ENCODE measurements around the gene MYO18A.
A peak's percentile ranks its signal among the peaks of the same experiment; 100 is the strongest.

Gene MYO18A

GRCh38 chr17:29154516-29155226, 25.5 kb downstream of the MYO18A start:
- H3K9me3 ChIP-seq (replicated peaks in 1 of 2; ENCODE audit: control insufficient read depth in 2 of 2, insufficient read depth in 1 of 2, low read depth in 1 of 2, low read length in 2 of 2), result no peaks in the 10 kb centered on the region
- H2BK120ac ChIP-seq (ENCODE audit: low read depth, low read length), result no peak overlapping the region
- no peak for DNase-seq (ENCODE audit: low spot score)
- no peaks in the 10 kb centered on the region for H3K36me3 ChIP-seq (replicated peaks in 1 of 2; ENCODE audit: control insufficient read depth in 2 of 2, insufficient read depth in 2 of 2, low read length in 2 of 2)
- H3K4me3 ChIP-seq (ENCODE audit: low read length in 2 of 2), result no peak overlapping the region
- no peak overlapping the region for H4K91ac ChIP-seq (ENCODE audit: low read depth, low read length, poor library complexity)
- H2AFZ ChIP-seq (ENCODE audit: low read length), result no peak overlapping the region
- H3K9ac ChIP-seq (ENCODE audit: low read depth, low read length, poor library complexity), result no peak overlapping the region
- H4K8ac ChIP-seq (ENCODE audit: low read depth, low read length), result no peak overlapping the region
- H2AK5ac ChIP-seq (ENCODE audit: low read depth, low read length), result peak overlapping the region; percentile 51
- no peak overlapping the region for H2BK12ac ChIP-seq (ENCODE audit: low read length)
- no CpG with 5 or more reads among the region's 11 CpGs for WGBS, 2 donors (ENCODE audit: extremely low coverage in 2 of 2, insufficient read length in 2 of 2, insufficient replicate concordance in 1 of 2)
- H3K18ac ChIP-seq (ENCODE audit: low read length), result no peak overlapping the region
- no peak overlapping the region for H3K27ac ChIP-seq (replicated peaks; ENCODE audit: low read length)
- H3K23ac ChIP-seq (ENCODE audit: low read depth, low read length, poor library complexity), result no peak overlapping the region
- peaks cover 24 to 33% of the 10 kb centered on the region in 2 donors for H3K4me1 ChIP-seq (ENCODE audit: control insufficient read depth in 2 of 2, insufficient read depth in 1 of 2, low read depth in 1 of 2, low read length in 2 of 2)
- H2BK15ac ChIP-seq (ENCODE audit: low read length), result peak overlapping the region; percentile 2
- H3K4ac ChIP-seq (ENCODE audit: low read length), result no peak overlapping the region
- H3K14ac ChIP-seq (ENCODE audit: low read length), result no peak overlapping the region
- no peak overlapping the region for H2BK5ac ChIP-seq (ENCODE audit: low read length)
- H3K27me3 ChIP-seq (ENCODE audit: control insufficient read depth in 3 of 3, insufficient read depth in 3 of 3, low read depth in 1 of 3, low read length in 3 of 3), result no peaks in the 10 kb centered on the region
- peaks cover 2% of the 10 kb centered on the region for H3K79me1 ChIP-seq (ENCODE audit: low read depth, low read length)
- H3K4me2 ChIP-seq (ENCODE audit: insufficient read depth, low read length, poor library complexity, severe bottlenecking), result no peak overlapping the region

- Histone ChIP-seq H2BK12ac (ENCODE audit: low read length) (no peak overlapping the region), H3K4me3 (ENCODE audit: low read length in 2 of 2) (no peak overlapping the region), H3K23ac (ENCODE audit: low read depth, low read length, poor library complexity) (no peak overlapping the region), H3K27ac (replicated peaks; ENCODE audit: low read length) (peak overlapping the region; percentile 54), H3K4me1 (ENCODE audit: control insufficient read depth in 2 of 2, insufficient read depth in 1 of 2, low read depth in 1 of 2, low read length in 2 of 2) (peaks cover 30 to 32% of the 10 kb centered on the region in 2 donors), H2BK5ac (ENCODE audit: low read length) (peak overlapping the region; percentile 42), H3K27me3 (ENCODE audit: control insufficient read depth in 3 of 3, insufficient read depth in 3 of 3, low read depth in 1 of 3, low read length in 3 of 3) (no peaks in the 10 kb centered on the region), H3K9me3 (replicated peaks in 1 of 2; ENCODE audit: control insufficient read depth in 2 of 2, insufficient read depth in 1 of 2, low read depth in 1 of 2, low read length in 2 of 2) (no peaks in the 10 kb centered on the region), H3K79me1 (ENCODE audit: low read depth, low read length) (no peaks in the 10 kb centered on the region), H3K36me3 (replicated peaks in 1 of 2; ENCODE audit: control insufficient read depth in 2 of 2, insufficient read depth in 2 of 2, low read length in 2 of 2) (no peaks in the 10 kb centered on the region), H4K8ac (ENCODE audit: low read depth, low read length) (no peak overlapping the region), H3K4ac (ENCODE audit: low read length) (no peak overlapping the region), H2AK5ac (ENCODE audit: low read depth, low read length) (no peak overlapping the region), H2AFZ (ENCODE audit: low read length) (no peak overlapping the region), H2BK120ac (ENCODE audit: low read depth, low read length) (no peak overlapping the region), H2BK15ac (ENCODE audit: low read length) (no peak overlapping the region), H4K91ac (ENCODE audit: low read depth, low read length, poor library complexity) (no peak overlapping the region), H3K18ac (ENCODE audit: low read length) (peak overlapping the region; percentile 71), H3K14ac (ENCODE audit: low read length) (peak overlapping the region; percentile 14), H3K4me2 (ENCODE audit: insufficient read depth, low read length, poor library complexity, severe bottlenecking) (no peak overlapping the region), H3K9ac (ENCODE audit: low read depth, low read length, poor library complexity) (no peak overlapping the region)
- WGBS, 2 donors (ENCODE audit: extremely low coverage in 2 of 2, insufficient read length in 2 of 2, insufficient replicate concordance in 1 of 2), result no CpG with 5 or more reads among the region's 4 CpGs
- DNase-seq (ENCODE audit: low spot score), result no peak
Observed at GRCh38 chr17:29151567-29151966, 28.6 kb downstream of the MYO18A start.

GRCh38 chr17:29150161-29150560, 30.0 kb downstream of the MYO18A start:
- H3K27ac ChIP-seq (replicated peaks; ENCODE audit: low read length), result no peak overlapping the region
- no peak overlapping the region for H2BK5ac ChIP-seq (ENCODE audit: low read length)
- no CpG with 5 or more reads among the region's 2 CpGs for WGBS, 2 donors (ENCODE audit: extremely low coverage in 2 of 2, insufficient read length in 2 of 2, insufficient replicate concordance in 1 of 2)

GRCh38 chr17:29149431-29150064, 30.6 kb downstream of the MYO18A start:
- Histone ChIP-seq H3K27ac (replicated peaks; ENCODE audit: low read length) (no peak overlapping the region), H4K8ac (ENCODE audit: low read depth, low read length) (no peak overlapping the region), H2BK5ac (ENCODE audit: low read length) (peak overlapping the region; percentile 6), H3K4me2 (ENCODE audit: insufficient read depth, low read length, poor library complexity, severe bottlenecking) (peak overlapping the region; percentile 50), H2BK120ac (ENCODE audit: low read depth, low read length) (no peak overlapping the region), H3K4me3 (ENCODE audit: low read length in 2 of 2) (peak overlapping the region in 1 of 2 donors; percentile 21), H2BK12ac (ENCODE audit: low read length) (peak overlapping the region; percentile 30), H3K9me3 (replicated peaks in 1 of 2; ENCODE audit: control insufficient read depth in 2 of 2, insufficient read depth in 1 of 2, low read depth in 1 of 2, low read length in 2 of 2) (no peaks in the 10 kb centered on the region), H3K4me1 (ENCODE audit: control insufficient read depth in 2 of 2, insufficient read depth in 1 of 2, low read depth in 1 of 2, low read length in 2 of 2) (peaks cover 15% of the 10 kb centered on the region in 2 donors), H2AK5ac (ENCODE audit: low read depth, low read length) (peak overlapping the region; percentile 64), H4K91ac (ENCODE audit: low read depth, low read length, poor library complexity) (no peak overlapping the region), H3K36me3 (replicated peaks in 1 of 2; ENCODE audit: control insufficient read depth in 2 of 2, insufficient read depth in 2 of 2, low read length in 2 of 2) (no peaks in the 10 kb centered on the region), H3K79me1 (ENCODE audit: low read depth, low read length) (no peaks in the 10 kb centered on the region), H3K23ac (ENCODE audit: low read depth, low read length, poor library complexity) (no peak overlapping the region), H3K27me3 (ENCODE audit: control insufficient read depth in 3 of 3, insufficient read depth in 3 of 3, low read depth in 1 of 3, low read length in 3 of 3) (no peaks in the 10 kb centered on the region), H3K4ac (ENCODE audit: low read length) (no peak overlapping the region), H2BK15ac (ENCODE audit: low read length) (no peak overlapping the region), H3K14ac (ENCODE audit: low read length) (no peak overlapping the region), H2AFZ (ENCODE audit: low read length) (peak overlapping the region; percentile 86), H3K9ac (ENCODE audit: low read depth, low read length, poor library complexity) (no peak overlapping the region), H3K18ac (ENCODE audit: low read length) (peak overlapping the region; percentile 23)
- WGBS, 2 donors (ENCODE audit: extremely low coverage in 2 of 2, insufficient read length in 2 of 2, insufficient replicate concordance in 1 of 2), result no CpG with 5 or more reads among the region's 8 CpGs
- no peak for DNase-seq (ENCODE audit: low spot score)

More at GRCh38 chr17:29150161-29150560, 30.0 kb downstream of the MYO18A start:
- Histone ChIP-seq H3K79me1 (ENCODE audit: low read depth, low read length) (no peaks in the 10 kb centered on the region), H2AFZ (ENCODE audit: low read length) (no peak overlapping the region), H3K4me3 (ENCODE audit: low read length in 2 of 2) (no peak overlapping the region), H4K8ac (ENCODE audit: low read depth, low read length) (no peak overlapping the region), H3K14ac (ENCODE audit: low read length) (no peak overlapping the region), H3K9ac (ENCODE audit: low read depth, low read length, poor library complexity) (no peak overlapping the region), H3K9me3 (replicated peaks in 1 of 2; ENCODE audit: control insufficient read depth in 2 of 2, insufficient read depth in 1 of 2, low read depth in 1 of 2, low read length in 2 of 2) (no peaks in the 10 kb centered on the region), H3K4me2 (ENCODE audit: insufficient read depth, low read length, poor library complexity, severe bottlenecking) (no peak overlapping the region), H3K23ac (ENCODE audit: low read depth, low read length, poor library complexity) (no peak overlapping the region), H3K36me3 (replicated peaks in 1 of 2; ENCODE audit: control insufficient read depth in 2 of 2, insufficient read depth in 2 of 2, low read length in 2 of 2) (no peaks in the 10 kb centered on the region), H2BK12ac (ENCODE audit: low read length) (no peak overlapping the region), H3K18ac (ENCODE audit: low read length) (no peak overlapping the region), H4K91ac (ENCODE audit: low read depth, low read length, poor library complexity) (no peak overlapping the region), H3K4ac (ENCODE audit: low read length) (no peak overlapping the region), H2AK5ac (ENCODE audit: low read depth, low read length) (peak overlapping the region; percentile 49), H3K27me3 (ENCODE audit: control insufficient read depth in 3 of 3, insufficient read depth in 3 of 3, low read depth in 1 of 3, low read length in 3 of 3) (no peaks in the 10 kb centered on the region), H3K4me1 (ENCODE audit: control insufficient read depth in 2 of 2, insufficient read depth in 1 of 2, low read depth in 1 of 2, low read length in 2 of 2) (peaks cover 19% of the 10 kb centered on the region in 2 donors), H2BK15ac (ENCODE audit: low read length) (no peak overlapping the region), H2BK120ac (ENCODE audit: low read depth, low read length) (no peak overlapping the region)
- no peak for DNase-seq (ENCODE audit: low spot score)

Data from neuronal stem cell (in vitro differentiated cells).